ENCODE measurements around the gene GAB3. TPM values are rescaled to one million over a fixed set of nuclear protein-coding genes. Genes with fewer than 3 reads are reported as not detected.

GAB3 gene
- total RNA-seq, 1 donor from 2014 or later = 0.14 TPM

DNA sequence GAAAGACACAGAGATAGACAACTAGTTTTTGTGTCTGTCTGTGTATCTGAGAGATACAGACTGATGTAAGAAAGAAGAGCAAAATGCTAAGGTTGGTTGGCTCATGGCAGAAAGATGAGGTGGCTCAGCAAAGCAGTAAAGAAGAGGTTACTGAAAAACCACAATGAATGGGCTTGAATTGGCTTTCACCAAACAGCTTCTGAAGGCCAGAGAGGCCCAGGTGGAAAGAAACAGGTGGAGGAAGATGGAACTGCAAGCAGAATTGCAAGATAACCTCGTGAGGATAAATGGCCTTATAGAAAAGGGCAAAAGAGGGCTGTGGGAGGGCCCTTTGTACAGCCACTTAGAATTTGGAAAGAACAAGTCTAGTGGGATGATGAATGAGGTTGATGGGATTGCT is 39.6 kb downstream of the GAB3 start:
- Mint-ChIP-seq H3K36me3 (ENCODE audit: insufficient read depth) (no peaks in the 10 kb centered on the region), H3K4me1 (ENCODE audit: low read depth) (no peaks in the 10 kb centered on the region), H3K9me3 (ENCODE audit: low read depth) (peaks cover 12% of the 10 kb centered on the region), H3K27me3 (no peaks in the 10 kb centered on the region), H3K4me3 (ENCODE audit: low read depth) (no peak overlapping the region), H3K27ac (no peak overlapping the region)
- no peak for DNase-seq (ENCODE audit: low spot score, unreplicated experiment)
- no peak for TF ChIP-seq CTCF (IDR thresholded peaks at IDR 0.05; ENCODE audit: unreplicated experiment)

DNA sequence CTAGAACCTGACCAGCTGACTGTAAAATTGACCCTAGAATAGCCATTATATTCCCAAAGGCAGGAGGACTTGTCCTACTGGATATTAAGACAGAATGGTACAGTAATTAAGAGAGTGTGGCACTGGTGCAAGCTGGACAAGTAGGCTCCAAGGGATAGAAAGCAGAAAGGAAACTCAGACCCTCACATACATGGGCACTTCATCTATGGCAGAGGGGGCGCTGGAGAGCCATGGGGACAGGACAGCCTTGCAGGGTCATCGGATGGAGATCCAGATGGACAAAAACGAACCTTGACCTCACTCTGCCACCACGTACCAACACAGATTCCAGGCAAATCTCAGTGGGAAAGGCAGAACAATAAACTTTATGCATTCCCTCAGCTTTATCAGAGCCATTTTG is 40.6 kb downstream of the GAB3 start:
- H3K4me1 Mint-ChIP-seq (ENCODE audit: low read depth) = no peaks in the 10 kb centered on the region
- H3K27me3 Mint-ChIP-seq = no peaks in the 10 kb centered on the region
- peaks cover 19% of the 10 kb centered on the region for H3K9me3 Mint-ChIP-seq (ENCODE audit: low read depth)
- H3K36me3 Mint-ChIP-seq (ENCODE audit: insufficient read depth) = no peaks in the 10 kb centered on the region
- H3K27ac Mint-ChIP-seq = no peak overlapping the region
- no peak for DNase-seq (ENCODE audit: low spot score, unreplicated experiment)
- no peak for TF ChIP-seq CTCF (IDR thresholded peaks at IDR 0.05; ENCODE audit: unreplicated experiment)
- no peak overlapping the region for H3K4me3 Mint-ChIP-seq (ENCODE audit: low read depth)

GRCh38 chrX:154698630-154699248 is 52.1 kb downstream of the GAB3 start:
- H3K9me3 Mint-ChIP-seq (ENCODE audit: low read depth) = peaks cover 14% of the 10 kb centered on the region
- TF ChIP-seq CTCF (IDR thresholded peaks at IDR 0.05; ENCODE audit: unreplicated experiment) = no peak
- no peak overlapping the region for H3K4me3 Mint-ChIP-seq (ENCODE audit: low read depth)
- no peak for DNase-seq (ENCODE audit: low spot score, unreplicated experiment)
- no peaks in the 10 kb centered on the region for H3K36me3 Mint-ChIP-seq (ENCODE audit: insufficient read depth)
- no peak overlapping the region for H3K27ac Mint-ChIP-seq
- no peaks in the 10 kb centered on the region for H3K27me3 Mint-ChIP-seq
- no peaks in the 10 kb centered on the region for H3K4me1 Mint-ChIP-seq (ENCODE audit: low read depth)

DNA sequence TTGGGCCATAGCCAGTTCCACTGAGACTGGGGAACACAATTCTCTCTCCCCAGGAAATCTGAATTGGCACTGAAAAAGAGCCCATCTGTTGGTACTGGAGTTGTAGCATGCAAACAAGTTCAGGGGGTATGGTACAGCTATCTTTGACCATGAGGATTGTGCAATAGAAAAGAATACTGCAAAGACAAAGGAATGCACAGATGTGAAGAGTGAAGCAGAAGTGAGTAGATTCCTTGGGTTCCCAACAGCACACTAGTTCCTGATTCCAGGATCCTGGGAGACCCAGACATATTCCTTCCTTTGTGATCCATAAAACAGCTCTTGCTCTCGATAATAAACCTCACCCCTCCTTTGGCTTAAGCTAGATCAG is 54.2 kb downstream of the GAB3 start:
- Mint-ChIP-seq H3K27me3 (no peaks in the 10 kb centered on the region), H3K27ac (no peak overlapping the region), H3K4me3 (ENCODE audit: low read depth) (no peak overlapping the region), H3K4me1 (ENCODE audit: low read depth) (no peaks in the 10 kb centered on the region), H3K9me3 (ENCODE audit: low read depth) (peaks cover 13% of the 10 kb centered on the region), H3K36me3 (ENCODE audit: insufficient read depth) (no peaks in the 10 kb centered on the region)
- TF ChIP-seq CTCF (IDR thresholded peaks at IDR 0.05; ENCODE audit: unreplicated experiment) = no peak
- DNase-seq (ENCODE audit: low spot score, unreplicated experiment) = no peak

- no peak overlapping the region for H3K27ac Mint-ChIP-seq
- TF ChIP-seq CTCF (IDR thresholded peaks at IDR 0.05; ENCODE audit: unreplicated experiment) = no peak
- H3K36me3 Mint-ChIP-seq (ENCODE audit: insufficient read depth) = no peaks in the 10 kb centered on the region
- no peaks in the 10 kb centered on the region for H3K4me1 Mint-ChIP-seq (ENCODE audit: low read depth)
- H3K27me3 Mint-ChIP-seq = no peaks in the 10 kb centered on the region
- peaks cover 15% of the 10 kb centered on the region for H3K9me3 Mint-ChIP-seq (ENCODE audit: low read depth)
- no peak overlapping the region for H3K4me3 Mint-ChIP-seq (ENCODE audit: low read depth)
- no peak for DNase-seq (ENCODE audit: low spot score, unreplicated experiment)
These were observed 54.8 kb downstream of the GAB3 start for GRCh38 chrX:154695911-154696675.

Measured in progenitor cell of endocrine pancreas (in vitro differentiated cells).